Esophagus (tissue), 2 donors: ENCODE measurements around the gene ZSCAN5B. TPM values are rescaled to one million over a fixed set of nuclear protein-coding genes. Genes with fewer than 3 reads are reported as not detected.
A peak's percentile ranks its signal among the peaks of the same experiment; 100 is the strongest.

ENCODE experiments used
- H3K27ac ChIP-seq, 2 donors: one replicate each; pipeline ENCODE4 v1.5.1; 2013; ENCODE audit warnings: low read depth in 2 of 2, mild to moderate bottlenecking in 2 of 2, inconsistent platforms in 1 of 2, low read length in 1 of 2, moderate library complexity in 1 of 2
- H3K27me3 ChIP-seq, 2 donors: one replicate each; pipeline ENCODE4 v1.6.1; 2013; ENCODE audit warnings: low read length in 2 of 2, control low read depth in 1 of 2, mild to moderate bottlenecking in 1 of 2; ENCODE audit not compliant: insufficient read depth in 2 of 2, control insufficient read depth in 1 of 2
- H3K36me3 ChIP-seq, 2 donors: one replicate each; pipeline ENCODE4 v1.6.1; 2013; ENCODE audit warnings: low read length in 1 of 2; ENCODE audit not compliant: control insufficient read depth in 2 of 2, insufficient read depth in 2 of 2
- H3K4me1 ChIP-seq, 2 donors: one replicate each; pipeline ENCODE4 v1.6.1; 2013; ENCODE audit warnings: low read length in 1 of 2; ENCODE audit not compliant: control insufficient read depth in 2 of 2, insufficient read depth in 2 of 2
- H3K4me3 ChIP-seq, 2 donors: one replicate each; pipeline ENCODE4 v1.5.1; 2013; ENCODE audit warnings: low read length in 2 of 2, mild to moderate bottlenecking in 2 of 2, low read depth in 1 of 2, moderate library complexity in 1 of 2
- H3K9me3 ChIP-seq, 2 donors: one replicate each; pipeline ENCODE4 v1.6.1; 2013; ENCODE audit warnings: mild to moderate bottlenecking in 2 of 2, low read depth in 1 of 2, low read length in 1 of 2, moderate library complexity in 1 of 2; ENCODE audit not compliant: control insufficient read depth in 2 of 2, insufficient read depth in 1 of 2
- WGBS, 2 donors: extraction: QIAGEN DNeasy Blood & Tissue Kit; methylation state at CpG; one replicate each; pipeline ENCODE4 v1.1.7; 2013; 5-methylcytosine and 5-hydroxymethylcytosine counted together
- polyA plus RNA-seq, 2 donors: library from polyadenylated mRNA; stranded (reverse); fragments of 200-250 nt; gene quantifications; one replicate each; pipeline ENCODE4 v1.2.3, GENCODE V29; 2013
- donor health status: healthy with polysubstance abuse.
- donor health status: Bipolar disorder and iron deficiency.

ZSCAN5B gene
- polyA plus RNA-seq, 2 donors: 0.01 to 0.04 TPM

GRCh38 chr19:56142087-56142787, 55.3 kb downstream of the ZSCAN5B start:
- Histone ChIP-seq H3K36me3 (peaks cover 0 to 7% of the 10 kb centered on the region in 2 donors), H3K9me3 (no peaks in the 10 kb centered on the region), H3K27me3 (no peaks in the 10 kb centered on the region), H3K4me3 (peak overlapping the region; percentile 16 to 62), H3K27ac (peak overlapping the region; percentile 36 to 57), H3K4me1 (peaks cover 4 to 10% of the 10 kb centered on the region in 2 donors)
- WGBS, 2 donors: 36 to 40% methylated on average over 17 of the region's 17 CpGs

- whole genome bisulfite sequencing, 2 donors: 1% methylated on average over 20 to 24 of the region's 26 CpGs
- H3K4me1 ChIP-seq: peaks cover 4 to 10% of the 10 kb centered on the region in 2 donors
- H3K27me3 ChIP-seq: no peaks in the 10 kb centered on the region
- peak overlapping the region; percentile 57 to 70 for H3K27ac ChIP-seq
- peak overlapping the region; percentile 50 to 62 for H3K4me3 ChIP-seq
- no peaks in the 10 kb centered on the region for H3K9me3 ChIP-seq
- no peaks in the 10 kb centered on the region for H3K36me3 ChIP-seq
These were observed 56.1 kb downstream of the ZSCAN5B start for GRCh38 chr19:56141417-56141993.

GRCh38 chr19:56140583-56141416, 56.8 kb downstream of the ZSCAN5B start, which contains the start of gene ZNF444:
Gene ZNF444 (plus strand): TSS chr19:56141287. CDS start chr19:56146912, 5,625 bp downstream.
- H3K4me3 ChIP-seq: peak within 1 kb of the TSS; percentile 50 to 62

GRCh38 chr19:56139847-56140582, 57.6 kb downstream of the ZSCAN5B start:
- Histone ChIP-seq H3K4me1 (peaks cover 4 to 14% of the 10 kb centered on the region in 2 donors), H3K36me3 (no peaks in the 10 kb centered on the region), H3K9me3 (no peaks in the 10 kb centered on the region), H3K27me3 (no peaks in the 10 kb centered on the region), H3K4me3 (peak overlapping the region; percentile 50 to 55), H3K27ac (peak overlapping the region; percentile 83 to 85)
- 27 to 29% methylated on average over 22 of the region's 22 CpGs for WGBS, 2 donors

More at GRCh38 chr19:56140583-56141416, 56.8 kb downstream of the ZSCAN5B start, which contains the start of gene ZNF444:
- Histone ChIP-seq H3K36me3 (no peaks in the 10 kb centered on the region), H3K27me3 (no peaks in the 10 kb centered on the region), H3K4me1 (peaks cover 4 to 10% of the 10 kb centered on the region in 2 donors), H3K9me3 (no peaks in the 10 kb centered on the region), H3K27ac (peak within 1 kb of the TSS; percentile 83 to 85)
- WGBS, 2 donors: 0 to 1% methylated on average over 54 to 56 of the region's 56 CpGs

Other genes starting within 250 kb of the ZSCAN5B start
- gene NLRP8, start 250.0 kb downstream of the ZSCAN5B start, polyA plus RNA-seq: not detected
- not detected for gene NLRP5, start 211.0 kb downstream of the ZSCAN5B start, polyA plus RNA-seq
- gene ZNF787, start 76.5 kb downstream of the ZSCAN5B start, polyA plus RNA-seq: 10 to 100 TPM; 17.0 to 19.0 TPM
- 10 to 100 TPM; 12.9 to 16.0 TPM for gene ZNF444, start 56.5 kb downstream of the ZSCAN5B start, polyA plus RNA-seq
- not detected for gene GALP, start 21.8 kb downstream of the ZSCAN5B start, polyA plus RNA-seq
- not detected for gene ZSCAN5C, start 4.5 kb upstream of the ZSCAN5B start, polyA plus RNA-seq
- 1 to 10 TPM; 2.8 to 3.0 TPM for gene EDDM13, start 75.0 kb upstream of the ZSCAN5B start, polyA plus RNA-seq
- gene ZSCAN5A, start 117.1 kb upstream of the ZSCAN5B start, polyA plus RNA-seq: 1 to 10 TPM; 3.8 to 3.9 TPM
- 1 to 10 TPM in 1 of 2 donors, under 1 TPM in 1; 0.86 to 1.1 TPM for gene ZNF582, start 195.8 kb upstream of the ZSCAN5B start, polyA plus RNA-seq
- under 1 TPM; 0.55 to 0.56 TPM for gene ZNF583, start 206.5 kb upstream of the ZSCAN5B start, polyA plus RNA-seq